Left hindlimb (tissue), 1 donor: ENCODE measurements around the gene FBXO30.

Source experiments
- DNase-seq: peaks from one replicate; pipeline ENCODE4 v3.0.0-alpha.2; 2018

Gene FBXO30

DNA sequence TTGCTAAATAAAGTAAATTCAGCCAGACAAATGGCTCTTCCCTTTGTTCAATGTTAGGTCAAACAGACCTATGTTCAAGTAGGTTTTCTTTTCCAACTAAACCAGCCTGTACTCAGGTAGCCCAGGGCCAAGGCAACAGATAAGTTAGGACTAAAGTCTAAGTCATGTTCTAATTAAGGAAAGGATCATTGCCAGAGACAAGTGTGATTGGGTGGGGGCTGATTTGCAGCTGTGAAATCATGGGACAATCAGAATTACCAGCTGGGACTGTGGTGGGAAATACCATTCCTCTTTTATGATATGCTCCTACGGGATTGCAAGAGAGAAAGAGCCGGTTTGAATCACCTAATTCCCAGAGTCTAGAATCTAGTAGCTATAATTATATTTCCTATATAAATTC, 4.2 kb upstream of the FBXO30 start:
- no peak for DNase-seq

DNA sequence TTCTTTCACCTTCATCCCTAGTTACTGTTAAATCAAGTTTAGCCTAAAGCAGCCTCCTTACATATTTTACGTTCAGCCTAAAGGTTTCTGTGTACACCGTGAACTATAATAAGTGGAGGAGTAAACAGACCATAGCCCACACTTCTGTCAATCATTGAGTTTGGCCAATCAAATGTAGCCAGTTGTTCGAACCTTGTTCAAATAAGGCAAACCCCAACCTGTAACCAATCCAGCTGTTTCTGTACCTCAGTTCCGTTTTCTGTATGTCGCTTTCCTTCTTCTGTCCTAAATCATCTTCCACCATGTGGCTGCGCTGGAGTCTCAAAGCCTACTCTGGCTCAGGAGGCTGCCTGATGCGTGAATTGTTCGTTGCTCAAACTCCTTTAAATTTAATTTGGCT, 1.8 kb upstream of the FBXO30 start:
- DNase-seq, result no peak

DNA sequence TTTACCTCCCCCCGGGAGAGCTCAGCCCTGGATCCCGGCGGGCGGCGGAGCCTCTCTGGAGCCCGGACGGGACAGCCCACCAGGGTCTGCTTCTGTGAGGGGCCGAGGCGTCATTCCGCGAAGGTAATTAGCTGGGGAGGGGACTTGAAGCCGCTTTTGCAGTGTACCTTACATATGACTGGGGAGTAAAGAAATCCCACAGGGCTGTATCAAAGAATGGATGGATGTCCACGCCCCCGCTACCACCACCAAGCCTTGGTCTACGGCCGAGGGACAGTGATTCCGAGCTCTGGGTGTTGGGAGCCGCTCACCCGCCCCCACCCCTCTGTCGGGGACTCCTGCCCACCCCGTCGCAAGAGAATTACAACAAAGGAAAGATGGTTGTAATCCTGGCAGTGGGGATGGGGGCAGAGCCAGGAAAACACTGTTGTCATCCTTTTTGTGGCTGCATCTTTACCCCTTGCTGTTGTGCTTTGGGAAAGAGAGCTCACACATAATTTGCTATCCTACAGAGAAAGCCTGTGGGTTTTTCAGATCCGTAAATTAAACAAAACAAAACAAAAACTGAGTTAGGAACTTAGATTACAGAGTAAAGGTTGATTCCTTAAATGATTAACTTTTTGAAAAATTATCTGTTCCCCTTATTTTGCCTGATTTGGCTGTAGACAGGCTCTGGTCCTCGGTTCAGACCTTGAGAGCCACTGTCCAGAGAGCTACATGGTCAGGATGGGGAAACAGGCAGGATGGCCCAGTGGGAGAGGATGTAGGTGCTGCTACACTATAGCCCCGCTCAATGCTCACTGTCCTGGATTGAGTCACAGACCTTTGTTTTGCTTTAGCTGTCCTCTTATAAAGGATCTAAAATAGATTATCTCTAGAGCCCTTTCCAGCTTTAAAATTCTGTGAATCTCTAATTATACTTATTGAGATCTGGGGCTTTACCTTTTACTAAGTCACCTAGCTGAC, 997 bp upstream of the FBXO30 start:
- peak; percentile 61 for DNase-seq

DNA sequence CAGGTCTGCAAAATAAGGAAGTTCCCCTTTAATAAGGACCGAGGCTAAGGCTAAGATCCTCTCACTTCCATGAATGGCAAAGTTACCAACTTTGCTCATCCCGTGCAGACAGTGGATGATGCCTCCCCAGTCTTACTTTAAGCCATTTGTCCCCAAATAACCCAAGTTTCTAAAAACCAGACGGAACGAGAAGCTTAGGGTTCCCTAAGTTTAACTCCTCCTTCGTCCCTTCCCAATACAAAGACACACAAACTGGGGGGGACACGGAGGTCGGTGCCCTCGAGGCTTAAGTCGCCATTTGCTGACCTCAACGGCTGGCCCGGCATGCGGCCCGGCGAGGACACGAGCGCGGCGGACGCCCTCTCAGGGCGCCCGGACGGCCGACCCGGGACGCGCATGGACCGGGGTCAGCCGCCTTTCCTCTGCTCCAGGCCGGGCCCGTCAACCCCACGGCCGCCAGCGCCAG, 527 bp downstream of the FBXO30 start:
- peak; percentile 51 for DNase-seq

DNA sequence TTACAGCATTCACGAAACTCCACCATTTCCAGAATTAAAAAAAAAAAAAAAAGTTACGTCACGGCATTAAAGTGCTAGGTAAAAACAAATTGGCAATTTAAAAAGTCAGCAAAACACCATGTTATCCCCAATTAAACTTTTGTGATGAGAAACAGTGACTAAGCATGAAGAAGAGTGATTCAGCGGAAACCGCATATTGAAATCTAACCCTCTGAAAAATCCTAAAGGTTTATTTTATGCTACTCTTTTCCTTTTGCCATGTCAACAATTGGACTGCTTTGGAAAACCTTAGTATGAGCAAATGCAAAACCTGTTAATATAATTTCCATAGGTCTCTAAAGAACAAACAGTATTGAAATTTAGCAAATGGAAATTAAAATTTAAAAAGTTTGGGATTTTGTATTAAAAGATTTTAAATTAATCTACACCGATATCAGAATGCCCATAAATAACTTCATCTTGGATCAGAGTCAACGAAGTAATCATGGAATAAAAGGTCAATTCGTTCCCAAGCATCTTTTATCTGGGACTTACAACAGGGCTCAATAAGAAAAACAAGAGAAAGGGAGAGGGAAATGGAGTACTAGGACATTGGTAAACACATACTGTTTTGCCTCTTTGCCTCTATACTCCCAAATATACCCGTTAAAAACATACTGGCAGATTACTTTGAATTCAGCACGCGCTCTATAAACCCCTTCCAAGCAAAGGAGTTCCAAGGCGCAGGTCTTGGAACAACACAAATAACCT, 1.1 kb downstream of the FBXO30 start:
- no peak for DNase-seq

DNA sequence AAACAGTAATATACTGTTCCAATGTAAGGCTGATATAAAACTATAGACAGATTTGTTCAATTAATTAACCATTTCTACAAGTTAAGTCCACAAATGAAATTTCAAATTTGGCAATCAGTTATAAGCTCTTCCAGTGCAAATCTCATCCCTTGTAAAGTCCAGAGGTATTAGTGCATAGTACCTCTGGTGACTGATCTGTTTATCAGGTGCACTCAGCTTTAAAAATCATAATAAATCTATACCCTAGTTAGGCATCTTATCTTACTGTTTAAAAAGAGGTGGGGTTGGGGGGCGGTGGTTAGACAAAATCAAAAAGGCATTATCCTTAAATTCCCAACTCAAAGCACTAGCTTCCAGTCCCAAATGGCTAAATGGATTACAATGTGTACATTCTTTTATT, 2.9 kb downstream of the FBXO30 start:
- DNase-seq, result no peak

DNA sequence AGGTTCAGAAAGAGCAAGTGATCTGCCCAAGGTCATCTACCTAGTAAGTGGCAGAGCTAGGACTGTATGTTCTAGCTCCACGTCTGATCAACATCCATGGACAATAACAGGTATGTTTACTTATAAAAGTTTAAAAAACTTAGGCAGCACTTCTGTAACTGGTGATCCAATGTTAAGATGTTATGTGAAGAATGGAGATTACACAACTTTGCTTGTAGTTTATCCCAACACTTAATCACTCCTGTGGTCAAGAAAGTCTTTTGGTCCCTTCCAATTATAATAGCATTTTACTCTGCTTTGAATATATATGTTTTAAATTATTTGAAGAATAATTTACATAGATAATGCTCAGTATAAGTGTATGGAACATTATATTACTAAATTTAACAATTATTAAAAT, 4.8 kb downstream of the FBXO30 start:
- no peak for DNase-seq

DNA sequence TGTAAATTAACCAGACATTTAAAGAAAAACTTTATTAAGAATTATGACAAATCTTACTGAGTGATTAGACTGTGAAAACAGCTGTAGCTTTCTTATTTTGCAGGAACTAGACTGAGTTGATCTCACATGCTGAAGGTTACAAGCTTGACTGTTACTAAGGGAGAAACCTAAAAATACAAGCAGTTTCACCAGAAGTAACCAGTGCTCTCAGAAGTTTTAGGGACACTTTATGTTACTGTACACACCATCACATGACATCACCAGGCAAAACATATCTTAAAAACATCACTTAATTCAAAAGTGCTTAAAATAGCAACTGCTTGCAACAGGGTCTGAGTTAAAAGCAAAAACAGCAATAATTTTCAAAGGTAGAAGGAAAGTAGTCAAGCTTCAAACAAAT, 5.4 kb downstream of the FBXO30 start:
- DNase-seq, result no peak

DNA sequence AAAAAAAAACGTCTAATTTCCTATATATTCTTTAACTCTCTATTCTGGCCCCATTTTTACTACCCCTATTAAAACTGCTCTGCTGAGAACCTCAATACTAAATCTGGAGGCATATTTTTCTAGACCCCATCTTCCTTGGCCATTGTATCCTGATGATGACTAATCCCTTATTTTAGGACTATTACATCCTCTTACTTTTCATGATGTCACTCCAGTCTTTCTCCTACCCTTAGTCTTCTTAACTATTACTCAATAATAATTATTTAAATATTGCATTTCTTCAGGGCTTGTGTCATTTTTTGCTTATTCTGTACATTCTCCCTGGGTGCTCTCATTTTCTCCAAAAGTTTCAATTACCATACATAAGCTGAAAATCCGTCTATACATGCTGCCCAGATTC, 6.4 kb downstream of the FBXO30 start:
- no peak for DNase-seq

DNA sequence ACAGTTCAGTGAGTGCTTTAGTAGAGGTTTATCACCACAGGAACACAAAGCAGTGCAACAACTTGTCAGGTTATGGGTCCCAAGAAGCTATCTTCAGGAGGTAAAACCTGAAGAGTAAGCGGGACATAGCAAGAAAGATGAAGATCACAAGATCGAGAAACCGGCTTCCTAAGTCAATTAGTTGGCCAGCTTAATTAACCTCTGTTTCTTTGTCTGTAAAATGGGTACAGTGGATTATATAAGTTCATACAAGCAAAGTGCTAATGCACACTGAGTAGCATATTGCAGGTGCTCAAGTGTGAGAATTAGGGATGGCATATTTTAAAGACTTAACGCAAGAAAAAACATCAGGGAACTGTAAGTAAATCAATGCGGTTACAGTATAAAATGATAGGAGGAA, 12.5 kb downstream of the FBXO30 start:
- DNase-seq, result no peak

DNA sequence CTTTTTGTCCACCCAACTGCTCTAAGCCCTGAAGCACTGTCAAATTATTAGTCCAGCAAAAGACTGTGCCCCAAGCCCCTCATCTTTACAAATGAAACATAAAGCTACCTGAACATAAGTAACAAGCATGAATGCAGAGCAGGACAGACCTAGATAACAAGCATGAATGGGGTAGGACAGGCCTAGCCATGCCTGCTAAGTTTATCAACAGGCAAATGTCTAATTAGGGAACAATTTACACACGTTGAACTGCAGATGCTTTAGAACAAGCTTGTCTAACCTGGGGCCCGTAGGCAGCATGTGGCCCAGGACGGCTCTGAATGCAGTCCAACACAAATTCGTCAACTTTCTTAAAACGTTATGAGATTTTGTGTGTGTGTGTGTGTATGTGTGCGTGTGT, 13.6 kb downstream of the FBXO30 start:
- no peak for DNase-seq

DNA sequence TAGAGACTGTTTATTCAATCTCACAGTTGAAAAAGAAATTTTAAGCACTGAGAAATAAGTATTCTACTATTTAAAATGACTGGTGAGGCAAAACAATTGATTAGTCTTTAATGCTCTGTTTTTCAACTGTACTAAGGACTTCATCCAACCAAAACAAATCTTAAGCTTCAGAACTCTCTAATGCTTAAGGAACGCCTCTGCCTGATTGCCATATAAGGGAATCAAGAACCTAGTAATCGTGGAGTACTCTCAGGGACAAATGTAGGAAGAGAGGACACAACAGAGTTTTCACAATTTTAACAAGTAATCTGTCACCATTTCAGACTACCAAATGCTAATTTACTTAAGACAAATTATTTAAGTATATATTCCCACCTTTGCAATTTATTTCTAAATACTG, 16.1 kb downstream of the FBXO30 start:
- no peak for DNase-seq

DNA sequence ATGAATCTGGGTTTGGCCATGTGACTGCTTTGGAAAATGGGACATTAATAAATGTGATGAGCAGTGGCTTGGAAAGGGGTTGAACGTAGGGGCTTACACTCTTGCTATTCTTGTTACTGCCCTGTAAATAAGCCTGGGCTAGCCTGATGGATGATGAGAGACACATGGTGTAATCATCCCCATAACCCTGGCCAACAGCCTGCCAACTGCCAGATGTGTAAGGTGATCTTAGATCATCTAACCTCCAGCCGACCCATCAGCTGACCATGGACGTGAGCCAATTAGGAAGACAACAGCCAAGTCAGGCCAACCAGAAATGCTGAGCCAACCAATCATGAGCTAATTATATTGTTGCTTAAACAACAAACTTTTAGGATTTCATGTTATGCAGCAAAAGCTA, 25.2 kb downstream of the FBXO30 start:
- no peak for DNase-seq

DNA sequence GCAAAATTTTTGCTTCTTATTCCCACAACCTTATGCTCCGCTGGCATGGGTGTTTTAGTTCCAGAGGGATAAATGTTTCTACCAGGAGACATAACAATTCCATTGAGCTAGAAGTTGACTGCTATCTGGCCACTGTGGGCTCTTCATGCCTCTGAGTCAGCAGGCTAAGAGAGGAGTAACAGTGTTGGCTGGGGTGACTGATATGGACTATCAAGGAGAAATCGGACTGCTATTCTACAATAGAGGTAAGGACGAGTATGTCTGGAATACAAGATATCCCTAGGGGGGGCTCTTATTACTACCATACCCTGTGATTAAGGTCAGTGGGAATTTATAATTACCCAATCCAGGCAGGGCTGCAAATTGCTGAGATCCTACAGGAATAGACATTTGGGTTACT, 26.9 kb downstream of the FBXO30 start:
- no peak for DNase-seq

DNA sequence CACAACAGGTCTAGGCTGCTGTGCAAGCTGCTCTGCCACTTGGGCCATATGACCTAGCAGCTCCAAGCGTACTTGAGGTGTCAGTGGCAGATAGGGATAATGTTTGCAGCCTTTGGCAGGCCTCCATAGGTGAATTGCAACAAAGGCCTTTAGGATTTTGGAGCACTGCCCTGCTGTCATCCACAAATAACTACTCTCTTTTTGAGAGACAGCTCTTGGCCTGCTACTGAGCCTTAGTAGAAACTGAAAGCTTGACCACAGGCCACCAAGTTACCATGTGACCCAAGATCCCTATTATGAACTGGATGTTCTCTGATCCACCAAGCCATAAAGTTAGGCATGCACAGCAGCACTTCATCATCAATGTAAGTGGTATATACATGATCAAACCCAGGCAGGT, 29.9 kb downstream of the FBXO30 start:
- DNase-seq, result no peak

DNA sequence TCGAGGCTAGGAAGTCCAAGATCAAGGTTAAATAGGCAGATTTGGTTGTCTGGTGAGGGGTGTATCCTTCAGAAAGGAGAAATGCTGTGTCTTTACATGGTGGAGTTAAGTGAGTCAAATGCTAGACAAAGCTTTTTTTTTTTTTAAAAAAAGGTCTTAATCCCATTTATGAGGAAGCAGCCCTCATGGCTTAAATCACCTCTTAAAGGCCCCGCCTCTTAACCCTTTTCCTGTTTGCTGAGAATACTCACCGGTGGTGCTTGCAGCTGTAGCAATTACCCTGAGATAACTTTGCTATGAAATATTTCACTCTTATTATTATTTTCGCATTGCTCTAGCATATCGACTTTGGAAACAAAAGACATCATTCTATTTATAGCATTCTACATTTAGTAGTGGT, 30.8 kb downstream of the FBXO30 start:
- DNase-seq, result no peak

DNA sequence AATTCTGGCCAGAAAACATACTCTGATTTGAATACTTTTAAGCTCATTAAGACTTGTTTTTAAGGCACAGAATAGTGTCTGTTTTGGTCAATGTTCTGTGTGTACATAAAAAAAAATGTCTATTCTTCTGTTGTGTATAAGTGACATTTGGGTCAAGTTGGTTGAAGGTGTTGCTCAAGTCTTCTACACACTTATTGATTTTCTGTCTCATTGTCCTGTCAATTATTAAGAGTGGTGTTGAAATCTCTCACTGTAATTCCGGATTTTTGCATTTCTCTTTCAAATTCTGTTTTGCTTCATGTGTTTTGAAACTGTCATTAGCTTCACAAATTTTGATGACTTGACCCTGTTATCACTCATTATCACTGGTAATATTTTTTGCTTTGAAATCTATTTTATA, 41.7 kb downstream of the FBXO30 start:
- no peak for DNase-seq

DNA sequence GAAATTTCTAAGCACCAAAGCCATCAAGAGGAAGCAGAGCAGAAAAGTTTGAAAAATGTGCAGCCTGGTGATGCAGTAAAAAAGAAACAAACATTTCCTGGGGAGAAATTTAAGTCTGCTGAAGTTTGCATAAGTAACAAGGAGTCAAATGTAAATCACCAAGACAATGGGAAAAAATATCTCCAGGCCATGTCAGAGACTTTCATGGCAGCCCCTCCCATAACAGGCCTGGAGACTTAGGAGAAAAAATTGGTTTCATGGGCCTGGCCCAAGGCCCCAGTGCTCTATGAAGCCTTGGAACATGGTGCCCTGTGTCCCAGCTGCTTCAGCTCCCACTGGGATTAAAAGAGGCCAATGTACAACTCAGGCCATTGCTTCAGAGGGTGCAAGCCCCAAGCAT, 49.1 kb downstream of the FBXO30 start:
- DNase-seq, result no peak

DNA sequence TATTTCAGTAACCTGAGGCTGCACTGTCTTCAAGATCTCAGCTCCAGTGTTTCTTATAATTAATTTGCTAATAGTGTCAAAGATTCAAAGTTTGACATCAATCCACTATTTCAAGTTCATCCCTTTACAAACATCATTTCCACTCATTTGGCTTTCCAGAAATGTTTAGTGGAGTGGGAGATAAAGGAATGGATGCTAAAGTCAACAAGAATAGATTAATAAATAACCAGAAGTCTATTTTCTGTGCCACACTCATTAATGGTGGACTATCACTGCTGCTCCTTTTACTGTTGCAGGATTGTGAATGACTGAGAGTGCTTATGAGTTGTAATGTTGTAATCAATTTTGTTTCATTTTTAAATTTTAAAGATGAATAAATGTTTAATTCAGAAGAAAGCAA, 50.9 kb downstream of the FBXO30 start:
- DNase-seq, result no peak

DNA sequence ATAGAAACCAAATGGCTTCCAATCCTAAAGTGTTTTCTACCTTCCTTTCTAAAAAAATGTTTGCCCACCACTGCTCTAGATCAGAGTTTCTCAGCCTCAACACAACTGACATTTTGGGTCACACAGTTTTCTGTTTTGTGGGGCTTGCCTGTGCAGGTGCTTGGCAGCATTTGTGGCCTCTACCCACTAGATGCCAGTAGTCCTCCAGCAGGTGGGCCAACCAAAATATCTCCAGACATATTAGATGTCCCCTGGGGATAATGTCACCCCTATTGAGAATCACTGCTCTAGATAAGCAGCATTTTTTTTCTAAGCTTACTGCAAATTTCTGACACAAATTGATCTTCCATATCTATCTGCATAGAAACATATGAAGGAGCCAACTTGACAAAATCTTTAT, 53.0 kb downstream of the FBXO30 start:
- DNase-seq, result no peak

DNA sequence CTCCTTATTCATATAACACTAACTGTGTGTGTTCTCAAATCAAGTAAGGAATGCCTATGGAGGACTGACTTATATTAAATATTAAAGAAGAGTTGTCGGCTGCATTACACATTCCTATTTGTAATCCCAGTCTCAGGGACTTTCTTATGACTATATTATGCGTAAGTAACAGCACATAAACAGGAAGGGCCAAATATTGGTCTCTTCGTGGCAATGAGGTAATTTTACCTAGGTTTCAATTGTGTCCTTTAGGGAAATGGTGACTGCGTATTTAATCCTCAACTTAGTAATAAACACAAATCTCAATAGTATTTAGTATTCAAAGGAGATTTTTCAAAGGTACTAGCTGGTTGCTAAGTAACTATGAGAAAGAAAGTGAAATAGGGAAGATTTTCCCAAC, 56.5 kb downstream of the FBXO30 start:
- DNase-seq, result no peak

DNA sequence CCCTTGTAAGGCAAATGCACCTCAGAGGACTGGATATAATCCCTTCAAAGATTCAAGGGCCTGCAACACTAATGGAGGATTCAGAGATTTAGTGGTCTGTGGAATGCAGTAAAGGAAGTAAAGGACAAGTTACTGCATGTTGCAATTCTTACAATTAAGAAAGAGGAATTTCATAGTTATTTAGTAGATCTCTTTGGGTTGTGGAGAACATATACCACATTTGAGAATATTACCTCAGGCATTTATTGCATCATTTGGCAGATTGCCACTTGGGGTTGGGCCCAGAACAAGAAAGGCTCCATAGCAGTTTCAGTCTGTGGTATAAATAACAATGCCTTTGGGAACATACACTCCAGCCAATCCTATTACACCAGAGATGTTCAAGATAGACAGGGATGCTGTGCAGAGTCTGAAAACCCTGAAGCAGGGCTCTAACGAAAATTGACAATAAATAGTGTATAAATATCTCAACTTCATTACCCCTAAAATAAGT, 58.4 kb downstream of the FBXO30 start:
- DNase-seq, result no peak

DNA sequence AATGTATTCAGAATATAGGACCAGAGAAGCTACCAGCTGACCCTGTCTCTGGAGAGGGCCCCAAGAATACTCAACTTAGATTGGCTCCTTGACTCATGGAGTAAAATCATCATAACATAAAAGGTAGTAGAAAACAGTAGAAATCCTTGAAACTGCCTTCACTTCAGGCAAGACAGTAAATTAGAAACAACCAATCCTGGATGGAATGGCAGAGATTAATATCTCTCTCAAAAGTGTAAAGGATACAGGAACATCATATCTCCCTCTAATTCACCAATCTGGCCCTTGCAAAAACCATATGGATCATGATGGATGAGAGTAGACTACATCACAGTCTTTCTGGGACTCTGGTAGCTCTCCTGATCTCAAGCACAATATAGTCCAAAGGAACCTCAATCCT, 58.9 kb downstream of the FBXO30 start:
- no peak for DNase-seq

DNA sequence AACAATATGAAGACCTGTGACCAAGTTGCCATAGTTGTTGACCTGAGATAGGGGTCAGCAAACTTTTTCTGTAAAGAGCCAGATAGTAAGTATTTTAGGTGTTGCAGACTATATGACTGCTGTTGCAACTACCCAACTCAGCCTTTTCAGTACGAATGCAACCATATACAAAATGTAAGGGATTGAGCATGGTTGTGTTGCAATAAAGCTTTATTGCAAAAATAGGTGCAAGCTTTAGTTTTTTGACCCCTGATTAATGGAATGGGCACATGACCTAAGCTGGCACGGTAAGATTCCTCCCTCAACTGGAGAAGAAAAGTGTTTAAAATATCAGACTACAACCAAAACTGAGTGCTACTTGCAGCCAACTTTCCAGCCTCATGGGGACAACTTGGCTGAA, 62.0 kb downstream of the FBXO30 start:
- DNase-seq, result no peak
